ENCODE results near the gene CFAP299. TPM values are rescaled to one million over a fixed set of nuclear protein-coding genes. Genes with fewer than 3 reads are reported as not detected.

The CFAP299 gene
- total and polyA plus RNA-seq, 2 of the 13 experiments (the other 11 are each of a cell fraction or from before 2014, with no cell fraction given), result not detected

DNA sequence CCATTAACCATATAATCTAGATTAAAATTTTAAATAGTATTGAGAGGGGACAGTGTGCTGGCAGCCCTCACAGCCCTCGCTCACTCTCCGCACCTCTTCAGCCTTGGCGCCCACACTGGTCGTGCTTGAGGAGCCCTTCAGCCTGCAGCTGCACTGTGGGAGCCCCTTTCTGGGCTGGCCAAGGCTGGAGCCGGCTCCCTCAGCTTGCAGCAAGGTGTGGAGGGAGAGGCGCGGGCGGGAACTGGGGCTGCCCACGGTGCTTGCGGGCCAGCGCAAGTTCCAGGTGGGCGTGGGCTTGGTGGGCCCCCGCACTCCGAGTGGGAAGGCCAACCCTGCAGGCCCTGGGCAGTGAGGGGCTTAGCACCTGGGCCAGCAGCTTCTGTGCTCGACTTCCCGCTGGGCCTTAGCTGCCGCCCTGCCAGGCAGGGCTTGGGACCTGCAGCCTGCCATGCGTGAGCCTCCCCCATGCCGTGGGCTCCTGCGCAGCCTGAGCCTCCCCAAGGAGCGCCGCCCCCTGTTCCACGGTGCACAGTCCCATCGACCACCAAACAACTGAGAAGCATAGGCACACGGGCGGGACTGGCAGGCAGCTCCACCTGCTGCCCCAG lies 32.8 kb upstream of the CFAP299 start (continued):
- TF ChIP-seq SKI (IDR thresholded peaks at IDR 0.05; ENCODE audit: partially characterized antibody) (no peak), ZNF10 (CRISPR knock-in tag; IDR thresholded peaks at IDR 0.05; ENCODE audit: borderline replicate concordance, low read depth) (no peak)
- TF ChIP-seq, protein P1, sequence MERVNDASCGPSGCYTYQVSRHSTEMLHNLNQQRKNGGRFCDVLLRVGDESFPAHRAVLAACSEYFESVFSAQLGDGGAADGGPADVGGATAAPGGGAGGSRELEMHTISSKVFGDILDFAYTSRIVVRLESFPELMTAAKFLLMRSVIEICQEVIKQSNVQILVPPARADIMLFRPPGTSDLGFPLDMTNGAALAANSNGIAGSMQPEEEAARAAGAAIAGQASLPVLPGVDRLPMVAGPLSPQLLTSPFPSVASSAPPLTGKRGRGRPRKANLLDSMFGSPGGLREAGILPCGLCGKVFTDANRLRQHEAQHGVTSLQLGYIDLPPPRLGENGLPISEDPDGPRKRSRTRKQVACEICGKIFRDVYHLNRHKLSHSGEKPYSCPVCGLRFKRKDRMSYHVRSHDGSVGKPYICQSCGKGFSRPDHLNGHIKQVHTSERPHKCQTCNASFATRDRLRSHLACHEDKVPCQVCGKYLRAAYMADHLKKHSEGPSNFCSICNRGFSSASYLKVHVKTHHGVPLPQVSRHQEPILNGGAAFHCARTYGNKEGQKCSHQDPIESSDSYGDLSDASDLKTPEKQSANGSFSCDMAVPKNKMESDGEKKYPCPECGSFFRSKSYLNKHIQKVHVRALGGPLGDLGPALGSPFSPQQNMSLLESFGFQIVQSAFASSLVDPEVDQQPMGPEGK (CRISPR knock-in tag; IDR thresholded peaks at IDR 0.05), result no peak

GRCh38 chr4:80305466-80305865 lies 30.1 kb upstream of the CFAP299 start:
- ATAC-seq (no peak), FAIRE-seq (no peak), DNase-seq (ENCODE audit: low spot score) (no peak)
- intact Hi-C loops (cut with micrococcal nuclease; ENCODE audit: unreplicated experiment), result no loop called here
- ChIA-PET CTCF (ENCODE audit: low intra/inter-chr PET ratio, low total read pairs) (no interaction called here), POLR2A (no interaction called here)
- no TSS peak for BruUV-seq (replicated peaks)
- Histone ChIP-seq H2AFZ (ENCODE audit: low read length) (no peak overlapping the region), H3K9ac (ENCODE audit: insufficient read depth, low read depth, low read length) (no peak overlapping the region), H3K4me3 (replicated peaks in 1 of 3; ENCODE audit: insufficient read depth in 1 of 3, low read depth in 2 of 3, low read length in 3 of 3) (no peak overlapping the region), H3K79me2 (ENCODE audit: insufficient read depth, low read length) (no peaks in the 10 kb centered on the region), H3K4me2 (ENCODE audit: low read depth, low read length) (no peak overlapping the region), H3K36me3 (replicated peaks in 1 of 2; ENCODE audit: control insufficient read depth in 1 of 2, insufficient read depth in 2 of 2, low read length in 2 of 2) (no peaks in the 10 kb centered on the region), H3K27ac (ENCODE audit: extremely low read length, insufficient read depth, low read length) (no peak overlapping the region), H3K4me1 (ENCODE audit: insufficient read depth, low read length) (no peaks in the 10 kb centered on the region), H3K27me3 (ENCODE audit: control insufficient read depth in 1 of 2, insufficient read depth in 2 of 2, low read length in 2 of 2) (no peaks in the 10 kb centered on the region; a peak in 1 of 5 replicates), H4K20me1 (ENCODE audit: insufficient read depth, low read length) (no peaks in the 10 kb centered on the region), H3K9me3 (ENCODE audit: low read length) (no peaks in the 10 kb centered on the region)
- TF ChIP-seq RORA (CRISPR knock-in tag; IDR thresholded peaks at IDR 0.05), result no peak
- TF ChIP-seq HNRNPLL (IDR thresholded peaks at IDR 0.05; ENCODE audit: low read depth, low read length, poor library complexity, severe bottlenecking), result no peak
- no peak for TF ChIP-seq PRPF4 (IDR thresholded peaks at IDR 0.05; ENCODE audit: low read depth, low read length, poor library complexity, severe bottlenecking)
- TF ChIP-seq HMG20A (CRISPR knock-in tag; IDR thresholded peaks at IDR 0.05; ENCODE audit: borderline replicate concordance), result no peak
- no peak for TF ChIP-seq SOX6 (IDR thresholded peaks at IDR 0.05)
- TF ChIP-seq SOX6 (CRISPR knock-in tag; IDR thresholded peaks at IDR 0.05), result no peak
- TF ChIP-seq ZNF10 (CRISPR knock-in tag; IDR thresholded peaks at IDR 0.05; ENCODE audit: borderline replicate concordance, low read depth), result no peak
- no peak for TF ChIP-seq ZFAT (CRISPR knock-in tag; conservative IDR thresholded peaks at IDR 0.05)
- TF ChIP-seq RBFOX2 (IDR thresholded peaks at IDR 0.05; ENCODE audit: low read depth, low read length), result no peak
- TF ChIP-seq MYC (CRISPR knock-in tag; IDR thresholded peaks at IDR 0.05; ENCODE audit: borderline replicate concordance), result no peak
- no peak for TF ChIP-seq HMGXB4 (CRISPR knock-in tag; IDR thresholded peaks at IDR 0.05; ENCODE audit: borderline replicate concordance in 1 of 2, low read depth in 1 of 2)
- WGBS (ENCODE audit: low lambda C conversion rate), result 14% methylated on average over 3 of the region's 3 CpGs
- in situ Hi-C loops (cut with HindIII; ENCODE audit: extremely low pct_ligation_motif_present, low pct_unique_long_range_greater_than_20kb), result no loop called here

All from HepG2 (cell line).